HepG2 (cell line): ENCODE results near the gene C22orf31. TPM values are rescaled to one million over a fixed set of nuclear protein-coding genes. Genes with fewer than 3 reads are reported as not detected.

ENCODE experiments used
- CCDC6 ChIP-seq: sonication (generic); formaldehyde crosslinking; IDR thresholded peaks from 2 replicates; pipeline ENCODE4 v1.8.1; 2022; ENCODE audit warnings: mild to moderate bottlenecking, missing genetic modification reagents, moderate library complexity
- ELF3 ChIP-seq: IDR thresholded peaks from 2 replicates; pipeline ENCODE4 v1.6.1; 2016; ENCODE audit warnings: missing genetic modification reagents, missing compliant biosample characterization
- HINFP ChIP-seq: sonication (generic); formaldehyde crosslinking; IDR thresholded peaks from 2 replicates; pipeline ENCODE4 v1.4.0; 2020; ENCODE audit warnings: low read depth, mild to moderate bottlenecking, missing genetic modification reagents
- JUNB ChIP-seq: sonication (generic); formaldehyde crosslinking; IDR thresholded peaks from 2 replicates; pipeline ENCODE4 v1.8.0; 2022; ENCODE audit warnings: missing genetic modification reagents, mild to moderate bottlenecking, borderline replicate concordance
- NR2C2 ChIP-seq: sonication (generic); formaldehyde crosslinking; IDR thresholded peaks from 2 replicates; pipeline ENCODE4 v1.4.0; 2020; ENCODE audit warnings: missing genetic modification reagents, mild to moderate bottlenecking, moderate library complexity, borderline replicate concordance
- PPARG ChIP-seq: conservative IDR thresholded peaks from 2 replicates; pipeline ENCODE4 v1.6.1; 2016; ENCODE audit warnings: missing biosample characterization, missing genetic modification reagents
- REXO4 ChIP-seq: sonication (generic); formaldehyde crosslinking; IDR thresholded peaks from 2 replicates; pipeline ENCODE4 v1.8.0; 2022; ENCODE audit warnings: missing genetic modification reagents, mild to moderate bottlenecking, borderline replicate concordance
- RXRA ChIP-seq: sonication (generic); formaldehyde crosslinking; IDR thresholded peaks from 2 replicates; pipeline ENCODE4 v1.5.1; 2020; ENCODE audit warnings: missing genetic modification reagents
- SPEN ChIP-seq: sonication (generic); formaldehyde crosslinking; IDR thresholded peaks from 2 replicates; pipeline ENCODE4 v1.5.1; 2020; ENCODE audit warnings: low read depth, mild to moderate bottlenecking, missing genetic modification reagents
- TMF1 ChIP-seq: sonication (generic); formaldehyde crosslinking; IDR thresholded peaks from 2 replicates; pipeline ENCODE4 v1.8.1; 2022; ENCODE audit warnings: low read depth, missing genetic modification reagents
- TOPORS ChIP-seq: sonication (generic); formaldehyde crosslinking; IDR thresholded peaks from 2 replicates; pipeline ENCODE4 v1.8.0; 2023; ENCODE audit warnings: mild to moderate bottlenecking, missing genetic modification reagents
- XRCC5 ChIP-seq: fragments of 200-400 bp; formaldehyde crosslinking; optimal IDR thresholded peaks from 2 replicates; pipeline ENCODE3; 2017; ENCODE audit warnings: mild to moderate bottlenecking, low read length
- ZBTB7A ChIP-seq: sonication (generic); formaldehyde crosslinking; IDR thresholded peaks from 2 replicates; pipeline ENCODE4 v1.8.0; 2022; ENCODE audit warnings: mild to moderate bottlenecking, missing genetic modification reagents
- ZFP36L1 ChIP-seq: sonication (generic); formaldehyde crosslinking; IDR thresholded peaks from 2 replicates; pipeline ENCODE4 v1.8.0; 2022; ENCODE audit warnings: mild to moderate bottlenecking, missing genetic modification reagents, moderate library complexity
- ZFYVE20 ChIP-seq: sonication (generic); formaldehyde crosslinking; IDR thresholded peaks from 2 replicates; pipeline ENCODE4 v1.8.0; 2023; ENCODE audit warnings: low read depth, mild to moderate bottlenecking, moderate library complexity, missing genetic modification reagents, borderline replicate concordance
- ZNF205 ChIP-seq: IDR thresholded peaks from 2 replicates; pipeline ENCODE4 v1.6.1; 2018; ENCODE audit warnings: missing biosample characterization, missing genetic modification reagents
- ZNF292 ChIP-seq: sonication (generic); formaldehyde crosslinking; IDR thresholded peaks from 2 replicates; pipeline ENCODE4 v1.8.1; 2022; ENCODE audit warnings: mild to moderate bottlenecking, low read depth, missing genetic modification reagents, borderline replicate concordance
- ZNF44 ChIP-seq: sonication (generic); formaldehyde crosslinking; IDR thresholded peaks from 2 replicates; pipeline ENCODE4 v1.5.1; 2020; ENCODE audit warnings: mild to moderate bottlenecking, missing genetic modification reagents
- ZNF629 ChIP-seq: sonication (generic); formaldehyde crosslinking; conservative IDR thresholded peaks from 2 replicates; pipeline ENCODE4 v1.5.0; 2020; ENCODE audit warnings: missing genetic modification reagents
- ZNF691 ChIP-seq: sonication (generic); formaldehyde crosslinking; IDR thresholded peaks from 2 replicates; pipeline ENCODE4 v1.4.0; 2020; ENCODE audit warnings: missing genetic modification reagents, low read depth, mild to moderate bottlenecking, borderline replicate concordance
- ZNF768 ChIP-seq: sonication (generic); formaldehyde crosslinking; IDR thresholded peaks from 2 replicates; pipeline ENCODE4 v1.4.0; 2020; ENCODE audit warnings: missing genetic modification reagents
- ZSCAN12 ChIP-seq: sonication (generic); formaldehyde crosslinking; IDR thresholded peaks from 2 replicates; pipeline ENCODE4 v1.9.0; 2021; ENCODE audit warnings: mild to moderate bottlenecking, missing genetic modification reagents
- ZSCAN29 ChIP-seq: sonication (generic); formaldehyde crosslinking; conservative IDR thresholded peaks from 2 replicates; pipeline ENCODE4 v1.4.0; 2020; ENCODE audit warnings: mild to moderate bottlenecking, missing genetic modification reagents
- polyA plus RNA-seq, 8 experiments: library from polyadenylated mRNA; depleted of rRNA in 3 of 8; stranded (reverse) in 7 of 8; unstranded in 1 of 8; fragments of >200 nt; fragmentation: Illumina TruSeq in 4 of 8; extraction: Trizol in 4 of 8; gene quantifications; 2 replicates each; pipeline versions ENCODE4 v1.2.1 to v1.2.3, GENCODE V29; 2011 to 2016; ENCODE audit warnings: low read depth in 4 of 8, missing spikeins in 1 of 8, mixed read lengths in 1 of 8; ENCODE audit not compliant: insufficient read depth in 1 of 8
- total RNA-seq, 5 experiments: library from RNA; depleted of rRNA; stranded (reverse); fragments of >200 nt; fragmentation: Illumina TruSeq; extraction: Trizol; gene quantifications; 2 replicates each; pipeline ENCODE4 v1.2.3, GENCODE V29; 2016; ENCODE audit warnings: low read depth in 1 of 5
- TF ChIP-seq, protein P1 (sequence below): sonication (generic); formaldehyde crosslinking; IDR thresholded peaks from 2 replicates; pipeline ENCODE4 v1.4.0; 2020; ENCODE audit warnings: mild to moderate bottlenecking, low read depth, missing genetic modification reagents
- TF ChIP-seq, protein P2 (sequence below): sonication (generic); formaldehyde crosslinking; IDR thresholded peaks from 2 replicates; pipeline ENCODE4 v1.4.0; 2020; ENCODE audit warnings: mild to moderate bottlenecking, missing genetic modification reagents

Gene C22orf31
- total and polyA plus RNA-seq, 2 of the 13 experiments (the other 11 are each of a cell fraction or from before 2014, with no cell fraction given): not detected

DNA sequence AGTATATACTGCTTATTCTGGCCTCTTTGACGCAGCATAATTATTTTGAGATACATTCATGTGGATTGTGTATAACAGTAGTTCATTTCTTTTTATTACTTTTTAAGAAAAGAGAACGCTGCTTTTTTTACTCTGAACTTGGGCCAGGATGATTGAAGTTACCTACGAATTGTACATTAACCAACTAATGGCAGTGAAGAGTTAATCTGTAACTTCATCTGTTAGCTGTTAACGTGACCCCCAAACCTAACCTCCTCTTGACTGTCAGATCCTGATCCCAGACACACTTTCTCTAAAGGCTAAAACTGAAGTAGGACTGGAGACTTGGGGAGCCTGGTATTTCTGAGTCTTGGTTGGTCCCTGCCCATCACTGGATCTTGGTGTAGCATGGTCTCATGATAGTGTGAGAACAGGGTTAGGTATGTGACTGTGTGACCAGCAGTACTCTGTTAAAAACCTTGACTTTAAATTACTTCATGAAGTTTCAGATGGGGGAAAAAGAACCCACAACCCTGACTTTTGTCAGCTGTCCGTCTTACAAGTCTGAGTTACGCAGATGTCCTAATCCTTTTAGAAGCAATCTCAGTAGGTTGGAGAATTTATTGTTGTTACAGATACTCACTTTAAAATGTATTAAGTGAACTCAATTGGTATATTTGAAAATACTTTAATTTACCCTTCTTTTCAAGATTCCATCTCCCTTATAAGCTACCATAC lies 39.4 kb downstream of the C22orf31 start (continued):
- TF ChIP-seq XRCC5: no peak
- no peak for TF ChIP-seq ZNF292 (CRISPR knock-in tag)
- TF ChIP-seq PPARG (CRISPR knock-in tag): 0 out of 2 replicates have a peak, but pooled peaks have one; percentile 23
- TF ChIP-seq ZSCAN12 (CRISPR knock-in tag): no peak
- TF ChIP-seq RXRA (CRISPR knock-in tag): no peak
- TF ChIP-seq ZBTB7A: no peak
- no peak for TF ChIP-seq ZFYVE20 (CRISPR knock-in tag)
- TF ChIP-seq ZNF768 (CRISPR knock-in tag): no peak
- no peak; the same call in none of the 2 replicates for TF ChIP-seq ELF3 (CRISPR knock-in tag)
- TF ChIP-seq ZNF205 (CRISPR knock-in tag): no peak
- TF ChIP-seq, protein P1, sequence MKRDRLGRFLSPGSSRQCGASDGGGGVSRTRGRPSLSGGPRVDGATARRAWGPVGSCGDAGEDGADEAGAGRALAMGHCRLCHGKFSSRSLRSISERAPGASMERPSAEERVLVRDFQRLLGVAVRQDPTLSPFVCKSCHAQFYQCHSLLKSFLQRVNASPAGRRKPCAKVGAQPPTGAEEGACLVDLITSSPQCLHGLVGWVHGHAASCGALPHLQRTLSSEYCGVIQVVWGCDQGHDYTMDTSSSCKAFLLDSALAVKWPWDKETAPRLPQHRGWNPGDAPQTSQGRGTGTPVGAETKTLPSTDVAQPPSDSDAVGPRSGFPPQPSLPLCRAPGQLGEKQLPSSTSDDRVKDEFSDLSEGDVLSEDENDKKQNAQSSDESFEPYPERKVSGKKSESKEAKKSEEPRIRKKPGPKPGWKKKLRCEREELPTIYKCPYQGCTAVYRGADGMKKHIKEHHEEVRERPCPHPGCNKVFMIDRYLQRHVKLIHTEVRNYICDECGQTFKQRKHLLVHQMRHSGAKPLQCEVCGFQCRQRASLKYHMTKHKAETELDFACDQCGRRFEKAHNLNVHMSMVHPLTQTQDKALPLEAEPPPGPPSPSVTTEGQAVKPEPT (CRISPR knock-in tag): no peak
- peak; percentile 62; the same call in 1 of the 2 replicates for TF ChIP-seq NR2C2 (CRISPR knock-in tag)
- no peak for TF ChIP-seq REXO4
- TF ChIP-seq ZFP36L1: no peak
- no peak for TF ChIP-seq ZNF691 (CRISPR knock-in tag)
- no peak for TF ChIP-seq ZNF44 (CRISPR knock-in tag)
- TF ChIP-seq SPEN (CRISPR knock-in tag): no peak
- TF ChIP-seq ZSCAN29 (CRISPR knock-in tag): peak; percentile 64; the same call in 1 of the 2 replicates
- TF ChIP-seq HINFP (CRISPR knock-in tag): 0 out of 2 replicates have a peak, but pooled peaks have one; percentile 46
- no peak for TF ChIP-seq CCDC6
- TF ChIP-seq TMF1: no peak
- no peak for TF ChIP-seq JUNB (CRISPR knock-in tag)
- TF ChIP-seq, protein P2, sequence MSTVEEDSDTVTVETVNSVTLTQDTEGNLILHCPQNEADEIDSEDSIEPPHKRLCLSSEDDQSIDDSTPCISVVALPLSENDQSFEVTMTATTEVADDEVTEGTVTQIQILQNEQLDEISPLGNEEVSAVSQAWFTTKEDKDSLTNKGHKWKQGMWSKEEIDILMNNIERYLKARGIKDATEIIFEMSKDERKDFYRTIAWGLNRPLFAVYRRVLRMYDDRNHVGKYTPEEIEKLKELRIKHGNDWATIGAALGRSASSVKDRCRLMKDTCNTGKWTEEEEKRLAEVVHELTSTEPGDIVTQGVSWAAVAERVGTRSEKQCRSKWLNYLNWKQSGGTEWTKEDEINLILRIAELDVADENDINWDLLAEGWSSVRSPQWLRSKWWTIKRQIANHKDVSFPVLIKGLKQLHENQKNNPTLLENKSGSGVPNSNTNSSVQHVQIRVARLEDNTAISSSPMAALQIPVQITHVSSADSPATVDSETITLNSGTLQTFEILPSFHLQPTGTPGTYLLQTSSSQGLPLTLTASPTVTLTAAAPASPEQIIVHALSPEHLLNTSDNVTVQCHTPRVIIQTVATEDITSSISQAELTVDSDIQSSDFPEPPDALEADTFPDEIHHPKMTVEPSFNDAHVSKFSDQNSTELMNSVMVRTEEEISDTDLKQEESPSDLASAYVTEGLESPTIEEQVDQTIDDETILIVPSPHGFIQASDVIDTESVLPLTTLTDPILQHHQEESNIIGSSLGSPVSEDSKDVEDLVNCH (CRISPR knock-in tag): 0 out of 2 replicates have a peak, but pooled peaks have one; percentile 56
- no peak for TF ChIP-seq TOPORS (CRISPR knock-in tag)
- no peak for TF ChIP-seq ZNF629 (CRISPR knock-in tag)
